ENCODE results near the gene CUEDC2.

CUEDC2 gene

GRCh38 chr10:102452672-102453340 lies 20.4 kb upstream of the CUEDC2 start:
- no peak overlapping the region for H3K9ac ChIP-seq (ENCODE audit: low read length)
- no peak overlapping the region for H3K4me3 ChIP-seq (ENCODE audit: low read depth in 1 of 2, low read length in 2 of 2)
- peaks cover 4% of the 10 kb centered on the region for H3K36me3 ChIP-seq (ENCODE audit: insufficient read depth, low read length)
- H3K27ac ChIP-seq (ENCODE audit: low read depth, low read length) = no peak overlapping the region
- no peaks in the 10 kb centered on the region for H3K9me3 ChIP-seq (ENCODE audit: low read length)
- H3K27me3 ChIP-seq (ENCODE audit: control insufficient read depth in 1 of 2, insufficient read depth in 2 of 2, low read length in 2 of 2) = no peaks in the 10 kb centered on the region
- peaks cover 9% of the 10 kb centered on the region for H3K4me1 ChIP-seq (ENCODE audit: insufficient read depth, low read length)

- no peak within 1 kb of the TSS for H3K9ac ChIP-seq (ENCODE audit: low read length)
- peak within 1 kb of the TSS; percentile 80 for H3K27ac ChIP-seq (ENCODE audit: low read depth, low read length)
- peaks cover 4% of the 10 kb centered on the region for H3K36me3 ChIP-seq (ENCODE audit: insufficient read depth, low read length)
- peak within 1 kb of the TSS; percentile 77 to 94 for H3K4me3 ChIP-seq (ENCODE audit: low read depth in 1 of 2, low read length in 2 of 2)
- no peaks in the 10 kb centered on the region for H3K27me3 ChIP-seq (ENCODE audit: control insufficient read depth in 1 of 2, insufficient read depth in 2 of 2, low read length in 2 of 2)
- H3K4me1 ChIP-seq (ENCODE audit: insufficient read depth, low read length) = peaks cover 9% of the 10 kb centered on the region
- no peaks in the 10 kb centered on the region for H3K9me3 ChIP-seq (ENCODE audit: low read length)
Measured at GRCh38 chr10:102451105-102451969, 19.0 kb upstream of the CUEDC2 start, which contains the start of gene C10orf95. C10orf95 (minus strand) TSS chr10:102451543; CDS start chr10:102451093, 450 bp downstream.

DNA sequence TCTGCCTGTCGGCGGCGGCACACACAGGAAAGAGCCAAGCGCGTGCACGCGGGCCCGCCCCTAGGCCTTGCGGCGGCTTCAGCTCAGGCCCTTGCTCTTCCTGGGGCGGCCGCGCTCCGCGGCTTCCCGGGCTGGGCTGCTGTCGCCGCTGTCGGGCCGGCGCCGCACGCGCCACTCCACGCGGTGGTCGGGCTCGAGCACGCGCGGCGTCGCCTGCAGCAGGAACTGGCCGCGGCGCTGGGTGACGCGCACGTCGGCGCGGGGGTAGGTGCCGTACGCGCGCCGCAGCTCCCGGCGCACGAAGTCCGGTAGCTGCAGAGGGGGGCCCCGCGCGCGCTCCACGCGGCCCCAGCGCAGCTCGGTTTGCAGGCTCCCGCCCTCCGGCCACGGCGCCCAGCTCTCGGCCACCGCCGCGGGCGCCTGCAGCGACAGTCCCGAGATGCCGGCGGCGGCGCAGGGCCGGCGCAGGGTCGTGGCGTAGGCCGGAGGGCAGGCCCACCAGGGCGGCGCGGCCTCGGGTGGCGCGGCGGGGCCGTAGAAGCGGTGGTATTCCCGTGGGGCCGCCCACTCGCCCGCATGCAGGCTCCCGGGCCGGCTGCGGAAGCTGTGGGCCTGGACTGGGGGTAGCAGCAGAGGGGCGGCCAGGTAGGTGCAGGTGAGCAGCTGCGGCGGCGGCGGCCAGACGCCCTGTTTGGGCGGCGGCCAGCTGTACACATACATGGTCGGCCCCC lies 18.2 kb upstream of the CUEDC2 start:
- peak overlapping the region; percentile 93 for H3K27ac ChIP-seq (ENCODE audit: low read depth, low read length)
- H3K4me1 ChIP-seq (ENCODE audit: insufficient read depth, low read length) = peaks cover 9% of the 10 kb centered on the region
- peak overlapping the region; percentile 77 to 94 for H3K4me3 ChIP-seq (ENCODE audit: low read depth in 1 of 2, low read length in 2 of 2)
- H3K27me3 ChIP-seq (ENCODE audit: control insufficient read depth in 1 of 2, insufficient read depth in 2 of 2, low read length in 2 of 2) = no peaks in the 10 kb centered on the region
- no peaks in the 10 kb centered on the region for H3K36me3 ChIP-seq (ENCODE audit: insufficient read depth, low read length)
- H3K9ac ChIP-seq (ENCODE audit: low read length) = peak overlapping the region; percentile 44
- H3K9me3 ChIP-seq (ENCODE audit: low read length) = no peaks in the 10 kb centered on the region

- no peaks in the 10 kb centered on the region for H3K27me3 ChIP-seq (ENCODE audit: control insufficient read depth in 1 of 2, insufficient read depth in 2 of 2, low read length in 2 of 2)
- H3K36me3 ChIP-seq (ENCODE audit: insufficient read depth, low read length) = no peaks in the 10 kb centered on the region
- peak overlapping the region; percentile 44 for H3K9ac ChIP-seq (ENCODE audit: low read length)
- H3K4me1 ChIP-seq (ENCODE audit: insufficient read depth, low read length) = peaks cover 9% of the 10 kb centered on the region
- no peaks in the 10 kb centered on the region for H3K9me3 ChIP-seq (ENCODE audit: low read length)
- peak overlapping the region; percentile 55 to 94 for H3K4me3 ChIP-seq (ENCODE audit: low read depth in 1 of 2, low read length in 2 of 2)
- peak overlapping the region; percentile 93 for H3K27ac ChIP-seq (ENCODE audit: low read depth, low read length)
Measured at GRCh38 chr10:102450124-102450373, 17.7 kb upstream of the CUEDC2 start.

- H3K27ac ChIP-seq (ENCODE audit: low read depth, low read length) = peak overlapping the region; percentile 93
- peak overlapping the region; percentile 44 for H3K9ac ChIP-seq (ENCODE audit: low read length)
- no peaks in the 10 kb centered on the region for H3K9me3 ChIP-seq (ENCODE audit: low read length)
- peaks cover 9% of the 10 kb centered on the region for H3K4me1 ChIP-seq (ENCODE audit: insufficient read depth, low read length)
- H3K36me3 ChIP-seq (ENCODE audit: insufficient read depth, low read length) = no peaks in the 10 kb centered on the region
- H3K27me3 ChIP-seq (ENCODE audit: control insufficient read depth in 1 of 2, insufficient read depth in 2 of 2, low read length in 2 of 2) = no peaks in the 10 kb centered on the region
- peak overlapping the region; percentile 55 to 94 for H3K4me3 ChIP-seq (ENCODE audit: low read depth in 1 of 2, low read length in 2 of 2)
Measured at GRCh38 chr10:102449321-102450123, 17.1 kb upstream of the CUEDC2 start.

DNA sequence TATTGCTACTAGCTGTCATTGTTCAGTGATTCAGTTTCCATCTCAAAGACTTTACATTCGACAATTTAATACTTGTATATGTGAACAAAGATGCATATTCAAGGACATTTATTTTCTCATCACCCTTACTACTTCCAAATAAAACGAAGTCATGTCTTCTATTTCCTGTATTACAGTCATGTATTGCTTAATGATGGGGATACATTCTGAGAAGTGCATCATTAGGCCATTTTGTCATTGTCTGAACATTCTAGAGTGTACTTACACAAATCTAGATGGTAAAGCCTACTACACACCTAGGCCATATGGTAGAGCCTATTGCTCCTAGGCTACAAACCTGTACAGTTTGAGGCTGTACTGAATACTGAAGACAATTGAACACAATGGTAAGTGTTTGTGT lies 12.5 kb upstream of the CUEDC2 start:
- Histone ChIP-seq H3K27me3 (ENCODE audit: control insufficient read depth in 1 of 2, insufficient read depth in 2 of 2, low read length in 2 of 2) (no peaks in the 10 kb centered on the region), H3K9me3 (ENCODE audit: low read length) (no peaks in the 10 kb centered on the region), H3K36me3 (ENCODE audit: insufficient read depth, low read length) (no peaks in the 10 kb centered on the region), H3K9ac (ENCODE audit: low read length) (no peak overlapping the region), H3K4me3 (ENCODE audit: low read depth in 1 of 2, low read length in 2 of 2) (no peak overlapping the region), H3K4me1 (ENCODE audit: insufficient read depth, low read length) (no peaks in the 10 kb centered on the region), H3K27ac (ENCODE audit: low read depth, low read length) (no peak overlapping the region)

DNA sequence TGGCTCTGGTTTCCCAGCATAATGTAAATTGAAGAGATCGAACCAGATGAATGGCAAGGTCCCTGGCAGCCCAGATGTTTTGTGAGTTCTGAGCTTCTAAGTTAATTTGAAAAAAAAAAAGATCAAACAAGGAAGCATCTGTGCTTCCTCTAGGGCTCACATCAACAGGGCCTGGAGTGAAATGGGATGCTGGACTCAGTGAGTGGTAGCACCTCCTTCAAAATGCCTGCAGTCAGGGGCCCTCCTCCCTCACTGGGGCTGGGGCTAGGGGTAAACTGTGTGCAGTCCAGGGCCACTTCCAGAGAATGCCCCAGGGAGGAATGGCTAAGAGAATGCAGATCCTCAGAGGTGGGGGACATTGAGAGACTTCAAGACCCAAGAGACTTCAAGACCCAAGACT lies 6.0 kb upstream of the CUEDC2 start:
- H3K27ac ChIP-seq (ENCODE audit: low read depth, low read length) = no peak overlapping the region
- no peaks in the 10 kb centered on the region for H3K36me3 ChIP-seq (ENCODE audit: insufficient read depth, low read length)
- no peak overlapping the region for H3K9ac ChIP-seq (ENCODE audit: low read length)
- no peak overlapping the region for H3K4me3 ChIP-seq (ENCODE audit: low read depth in 1 of 2, low read length in 2 of 2)
- H3K9me3 ChIP-seq (ENCODE audit: low read length) = no peaks in the 10 kb centered on the region
- no peaks in the 10 kb centered on the region for H3K4me1 ChIP-seq (ENCODE audit: insufficient read depth, low read length)
- peaks cover 4% of the 10 kb centered on the region in 2 donors for H3K27me3 ChIP-seq (ENCODE audit: control insufficient read depth in 1 of 2, insufficient read depth in 2 of 2, low read length in 2 of 2)

DNA sequence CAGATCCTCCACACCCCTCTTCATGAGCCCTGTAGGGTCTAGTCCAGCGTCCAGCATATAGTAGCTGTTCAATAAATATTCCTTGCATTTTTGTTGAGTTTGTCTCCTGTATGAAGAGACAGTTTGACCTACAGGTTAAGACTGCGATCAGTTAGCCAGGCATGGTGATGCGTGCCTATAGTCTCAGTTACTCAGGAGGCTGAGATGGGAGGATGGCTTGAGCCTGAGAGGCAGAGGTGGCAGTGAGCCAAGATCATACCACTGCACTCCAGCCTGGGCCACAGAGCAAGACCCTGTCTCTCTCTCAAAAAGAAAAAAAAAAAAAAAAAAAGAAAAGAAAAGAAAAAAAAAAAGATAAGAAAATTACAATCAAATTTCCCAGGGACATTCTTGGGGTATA lies 5.1 kb upstream of the CUEDC2 start:
- Histone ChIP-seq H3K4me3 (ENCODE audit: low read depth in 1 of 2, low read length in 2 of 2) (no peak overlapping the region), H3K9me3 (ENCODE audit: low read length) (no peaks in the 10 kb centered on the region), H3K27ac (ENCODE audit: low read depth, low read length) (no peak overlapping the region), H3K9ac (ENCODE audit: low read length) (no peak overlapping the region), H3K36me3 (ENCODE audit: insufficient read depth, low read length) (no peaks in the 10 kb centered on the region), H3K4me1 (ENCODE audit: insufficient read depth, low read length) (no peaks in the 10 kb centered on the region), H3K27me3 (ENCODE audit: control insufficient read depth in 1 of 2, insufficient read depth in 2 of 2, low read length in 2 of 2) (peaks cover 4% of the 10 kb centered on the region in 2 donors)

DNA sequence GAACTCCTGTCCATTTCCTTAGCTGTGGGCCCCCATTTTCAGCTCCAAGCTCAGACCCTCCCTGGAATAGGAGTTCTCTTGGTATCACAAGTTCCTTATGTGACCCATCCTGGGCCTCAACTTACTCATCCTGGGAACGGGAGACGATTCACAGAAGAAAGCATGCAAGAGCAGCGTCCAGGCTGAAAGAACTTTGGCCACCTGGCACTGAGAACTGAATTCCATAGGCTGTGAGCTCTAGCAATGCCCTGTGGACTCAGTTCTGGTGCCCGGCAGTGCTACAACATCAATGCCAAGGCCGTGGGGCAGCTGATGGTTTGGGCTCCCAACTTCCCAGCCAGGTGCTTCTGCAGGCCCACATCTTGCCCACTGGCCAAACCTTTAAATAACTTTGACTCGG lies 3.9 kb upstream of the CUEDC2 start:
- peaks cover 7% of the 10 kb centered on the region for H3K4me1 ChIP-seq (ENCODE audit: insufficient read depth, low read length)
- no peak overlapping the region for H3K4me3 ChIP-seq (ENCODE audit: low read depth in 1 of 2, low read length in 2 of 2)
- no peaks in the 10 kb centered on the region for H3K9me3 ChIP-seq (ENCODE audit: low read length)
- H3K27me3 ChIP-seq (ENCODE audit: control insufficient read depth in 1 of 2, insufficient read depth in 2 of 2, low read length in 2 of 2) = peaks cover 4% of the 10 kb centered on the region in 2 donors
- H3K36me3 ChIP-seq (ENCODE audit: insufficient read depth, low read length) = no peaks in the 10 kb centered on the region
- H3K9ac ChIP-seq (ENCODE audit: low read length) = no peak overlapping the region
- no peak overlapping the region for H3K27ac ChIP-seq (ENCODE audit: low read depth, low read length)

DNA sequence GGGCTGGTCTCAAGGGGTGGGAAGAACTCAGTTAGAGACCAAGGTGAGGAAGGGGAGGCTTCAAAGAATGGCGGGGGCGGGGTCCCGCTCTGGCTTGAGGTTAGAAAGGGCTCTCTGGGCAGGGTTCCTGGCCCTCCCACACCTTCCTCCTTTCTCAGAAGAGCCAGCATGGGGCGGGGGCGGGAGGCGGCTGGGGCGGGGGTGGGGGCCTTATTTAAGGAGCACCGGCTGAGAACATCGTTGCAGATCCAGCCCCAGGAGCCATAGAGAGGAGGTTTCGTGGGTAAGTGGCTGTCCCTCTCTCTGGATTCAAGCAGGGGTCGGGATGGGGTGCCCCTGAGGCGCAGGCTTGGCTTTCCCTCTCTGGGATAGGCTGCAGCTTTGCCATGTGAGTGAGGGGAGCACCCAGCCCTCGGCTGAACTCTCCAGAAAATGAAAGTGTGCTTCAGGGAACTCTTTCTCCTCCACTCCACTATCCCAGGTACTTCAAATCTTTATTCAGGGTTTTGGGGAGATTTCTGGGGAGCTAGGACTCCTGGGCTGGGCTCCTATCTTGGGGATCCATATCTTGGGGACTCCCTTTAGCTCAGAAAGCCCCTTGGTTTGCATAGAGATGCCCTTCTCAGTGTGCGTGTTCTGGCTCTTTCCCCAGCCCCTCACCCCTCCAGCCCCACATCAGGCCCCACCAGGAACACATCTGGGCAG lies 3.3 kb upstream of the CUEDC2 start:
- Histone ChIP-seq H3K27ac (ENCODE audit: low read depth, low read length) (peak overlapping the region; percentile 63), H3K27me3 (ENCODE audit: control insufficient read depth in 1 of 2, insufficient read depth in 2 of 2, low read length in 2 of 2) (peaks cover 4% of the 10 kb centered on the region in 2 donors), H3K36me3 (ENCODE audit: insufficient read depth, low read length) (no peaks in the 10 kb centered on the region), H3K4me1 (ENCODE audit: insufficient read depth, low read length) (peaks cover 8% of the 10 kb centered on the region), H3K4me3 (ENCODE audit: low read depth in 1 of 2, low read length in 2 of 2) (no peak overlapping the region), H3K9me3 (ENCODE audit: low read length) (no peaks in the 10 kb centered on the region), H3K9ac (ENCODE audit: low read length) (no peak overlapping the region)

Data from muscle layer of colon (tissue), 2 donors.